Measurements from ENCODE around the gene NHERF2. TPM values are rescaled to one million over a fixed set of nuclear protein-coding genes. Genes with fewer than 3 reads are reported as not detected.

The NHERF2 gene
- total RNA-seq, 1 donor from 2014 or later: 343 TPM

GRCh38 chr16:2038382-2039231, 11.9 kb downstream of the NHERF2 start:
- ATAC-seq: no peak
- Histone ChIP-seq H3K9me3 (no peaks in the 10 kb centered on the region), H3K27ac (peak overlapping the region; percentile 92), H3K4me1 (peaks cover 93% of the 10 kb centered on the region), H3K4me3 (peak overlapping the region; percentile 31), H3K27me3 (ENCODE audit: low read depth) (no peaks in the 10 kb centered on the region), H3K36me3 (peaks cover 33% of the 10 kb centered on the region)
- DNase-seq: no peak
- intact Hi-C loops (cut with DNase I): no loop called here
- no peak for TF ChIP-seq CTCF (IDR thresholded peaks at IDR 0.05)

GRCh38 chr16:2039274-2040031, 12.8 kb downstream of the NHERF2 start:
- no peaks in the 10 kb centered on the region for H3K27me3 ChIP-seq (ENCODE audit: low read depth)
- intact Hi-C loops (cut with DNase I): no loop called here
- peak overlapping the region; percentile 31 for H3K4me3 ChIP-seq
- peak overlapping the region; percentile 92 for H3K27ac ChIP-seq
- no peak for TF ChIP-seq CTCF (IDR thresholded peaks at IDR 0.05)
- ATAC-seq (peak in 1 of 2 donors; percentile 42), DNase-seq (peak; percentile 83)
- H3K9me3 ChIP-seq: no peaks in the 10 kb centered on the region
- peaks cover 33% of the 10 kb centered on the region for H3K36me3 ChIP-seq
- H3K4me1 ChIP-seq: peaks cover 96% of the 10 kb centered on the region

GRCh38 chr16:2040041-2040786, 13.5 kb downstream of the NHERF2 start:
- no peak for ATAC-seq
- DNase-seq: no peak
- Histone ChIP-seq H3K27ac (peak overlapping the region; percentile 92), H3K27me3 (ENCODE audit: low read depth) (no peaks in the 10 kb centered on the region), H3K36me3 (peaks cover 33% of the 10 kb centered on the region), H3K4me3 (peak overlapping the region; percentile 31), H3K9me3 (no peaks in the 10 kb centered on the region), H3K4me1 (peaks cover 97% of the 10 kb centered on the region)
- intact Hi-C loops (cut with DNase I): no loop called here
- TF ChIP-seq CTCF (IDR thresholded peaks at IDR 0.05): no peak

- no peak for TF ChIP-seq CTCF (IDR thresholded peaks at IDR 0.05)
These were observed 14.3 kb downstream of the NHERF2 start for GRCh38 chr16:2040787-2041522.

More at GRCh38 chr16:2040787-2041522, 14.3 kb downstream of the NHERF2 start:
- peaks cover 27% of the 10 kb centered on the region for H3K36me3 ChIP-seq
- DNase-seq (peak; percentile 83), ATAC-seq (peak; percentile 34 to 50)
- H3K27me3 ChIP-seq (ENCODE audit: low read depth): no peaks in the 10 kb centered on the region
- no peaks in the 10 kb centered on the region for H3K9me3 ChIP-seq
- peak overlapping the region; percentile 92 for H3K27ac ChIP-seq
- intact Hi-C loops (cut with DNase I): no loop called here
- peaks cover 97% of the 10 kb centered on the region for H3K4me1 ChIP-seq
- no peak overlapping the region for H3K4me3 ChIP-seq

All from lower lobe of right lung (tissue), 2 donors.